ENCODE measurements around the gene EPHB1.

Gene EPHB1

DNA sequence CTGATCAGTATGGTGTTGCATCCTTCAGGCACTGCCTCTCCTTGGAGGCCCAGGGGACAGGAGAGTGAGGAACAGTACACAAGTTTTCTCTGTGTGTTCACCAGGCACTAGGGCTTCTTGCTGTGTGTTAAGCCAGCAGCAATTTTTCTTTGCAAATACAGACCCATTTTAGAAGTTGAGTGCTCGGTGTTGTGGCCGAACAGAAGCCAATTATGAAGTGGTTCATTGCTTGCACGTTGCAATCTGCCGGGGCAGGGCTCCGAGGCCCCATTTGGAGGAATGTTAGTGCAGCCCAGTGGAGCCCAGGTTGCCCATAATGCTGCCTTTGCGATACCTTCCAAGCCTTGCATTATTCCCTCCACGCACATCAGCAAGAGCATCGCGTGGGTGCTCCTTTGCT lies 51.0 kb downstream of the EPHB1 start (continued):
- TF ChIP-seq, protein P1, sequence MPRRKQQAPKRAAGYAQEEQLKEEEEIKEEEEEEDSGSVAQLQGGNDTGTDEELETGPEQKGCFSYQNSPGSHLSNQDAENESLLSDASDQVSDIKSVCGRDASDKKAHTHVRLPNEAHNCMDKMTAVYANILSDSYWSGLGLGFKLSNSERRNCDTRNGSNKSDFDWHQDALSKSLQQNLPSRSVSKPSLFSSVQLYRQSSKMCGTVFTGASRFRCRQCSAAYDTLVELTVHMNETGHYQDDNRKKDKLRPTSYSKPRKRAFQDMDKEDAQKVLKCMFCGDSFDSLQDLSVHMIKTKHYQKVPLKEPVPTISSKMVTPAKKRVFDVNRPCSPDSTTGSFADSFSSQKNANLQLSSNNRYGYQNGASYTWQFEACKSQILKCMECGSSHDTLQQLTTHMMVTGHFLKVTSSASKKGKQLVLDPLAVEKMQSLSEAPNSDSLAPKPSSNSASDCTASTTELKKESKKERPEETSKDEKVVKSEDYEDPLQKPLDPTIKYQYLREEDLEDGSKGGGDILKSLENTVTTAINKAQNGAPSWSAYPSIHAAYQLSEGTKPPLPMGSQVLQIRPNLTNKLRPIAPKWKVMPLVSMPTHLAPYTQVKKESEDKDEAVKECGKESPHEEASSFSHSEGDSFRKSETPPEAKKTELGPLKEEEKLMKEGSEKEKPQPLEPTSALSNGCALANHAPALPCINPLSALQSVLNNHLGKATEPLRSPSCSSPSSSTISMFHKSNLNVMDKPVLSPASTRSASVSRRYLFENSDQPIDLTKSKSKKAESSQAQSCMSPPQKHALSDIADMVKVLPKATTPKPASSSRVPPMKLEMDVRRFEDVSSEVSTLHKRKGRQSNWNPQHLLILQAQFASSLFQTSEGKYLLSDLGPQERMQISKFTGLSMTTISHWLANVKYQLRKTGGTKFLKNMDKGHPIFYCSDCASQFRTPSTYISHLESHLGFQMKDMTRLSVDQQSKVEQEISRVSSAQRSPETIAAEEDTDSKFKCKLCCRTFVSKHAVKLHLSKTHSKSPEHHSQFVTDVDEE (CRISPR knock-in tag; IDR thresholded peaks at IDR 0.05), result no peak

DNA sequence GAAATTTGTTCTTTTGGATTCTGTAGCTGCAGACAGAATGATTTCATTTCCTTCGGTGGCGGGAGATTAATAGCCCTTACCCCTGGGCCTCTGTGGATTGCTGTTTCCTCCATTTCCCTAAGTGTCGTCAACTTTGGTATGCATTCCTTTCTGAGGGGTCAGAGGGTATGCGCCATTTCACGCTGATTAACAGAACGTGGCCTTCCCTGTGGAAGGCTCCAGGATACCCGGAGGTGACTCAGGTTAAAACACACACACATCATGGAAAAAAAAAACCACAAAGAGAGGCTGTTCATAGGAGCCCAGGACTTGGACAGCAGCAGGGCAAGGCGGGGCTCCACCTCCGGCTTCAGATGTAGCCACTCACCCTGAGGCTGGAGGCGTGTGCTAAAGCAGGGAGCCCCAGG lies 51.9 kb downstream of the EPHB1 start:
- ATAC-seq, result peak; percentile 99
- TF ChIP-seq ISL1 (CRISPR knock-in tag; IDR thresholded peaks at IDR 0.05), result no peak
- TF ChIP-seq TCF4 (CRISPR knock-in tag; IDR thresholded peaks at IDR 0.05; ENCODE audit: borderline replicate concordance), result no peak
- TF ChIP-seq ZC3H10 (CRISPR knock-in tag; IDR thresholded peaks at IDR 0.05), result no peak
- TF ChIP-seq, protein P1 (CRISPR knock-in tag; IDR thresholded peaks at IDR 0.05), result no peak
- TF ChIP-seq ZFP30 (CRISPR knock-in tag; IDR thresholded peaks at IDR 0.05), result no peak
- no peak for TF ChIP-seq PPARA (CRISPR knock-in tag; IDR thresholded peaks at IDR 0.05; ENCODE audit: borderline replicate concordance)
- no peak for TF ChIP-seq TOX (CRISPR knock-in tag; IDR thresholded peaks at IDR 0.05; ENCODE audit: borderline replicate concordance)
- TF ChIP-seq GLIS3 (CRISPR knock-in tag; IDR thresholded peaks at IDR 0.05), result no peak
- no peak for TF ChIP-seq CSDC2 (CRISPR knock-in tag; IDR thresholded peaks at IDR 0.05)
- no peak for TF ChIP-seq ESRRG (CRISPR knock-in tag; IDR thresholded peaks at IDR 0.05)
- TF ChIP-seq ZFP3 (CRISPR knock-in tag; IDR thresholded peaks at IDR 0.05), result no peak
- TF ChIP-seq CSRNP3 (CRISPR knock-in tag; IDR thresholded peaks at IDR 0.05), result no peak
- no peak for TF ChIP-seq ZNF70 (CRISPR knock-in tag; IDR thresholded peaks at IDR 0.05)
- TF ChIP-seq, protein P2, sequence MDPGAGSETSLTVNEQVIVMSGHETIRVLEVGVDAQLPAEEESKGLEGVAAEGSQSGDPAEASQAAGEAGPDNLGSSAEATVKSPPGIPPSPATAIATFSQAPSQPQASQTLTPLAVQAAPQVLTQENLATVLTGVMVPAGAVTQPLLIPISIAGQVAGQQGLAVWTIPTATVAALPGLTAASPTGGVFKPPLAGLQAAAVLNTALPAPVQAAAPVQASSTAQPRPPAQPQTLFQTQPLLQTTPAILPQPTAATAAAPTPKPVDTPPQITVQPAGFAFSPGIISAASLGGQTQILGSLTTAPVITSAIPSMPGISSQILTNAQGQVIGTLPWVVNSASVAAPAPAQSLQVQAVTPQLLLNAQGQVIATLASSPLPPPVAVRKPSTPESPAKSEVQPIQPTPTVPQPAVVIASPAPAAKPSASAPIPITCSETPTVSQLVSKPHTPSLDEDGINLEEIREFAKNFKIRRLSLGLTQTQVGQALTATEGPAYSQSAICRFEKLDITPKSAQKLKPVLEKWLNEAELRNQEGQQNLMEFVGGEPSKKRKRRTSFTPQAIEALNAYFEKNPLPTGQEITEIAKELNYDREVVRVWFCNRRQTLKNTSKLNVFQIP (CRISPR knock-in tag; IDR thresholded peaks at IDR 0.05; ENCODE audit: borderline replicate concordance, low read depth), result no peak

GRCh38 chr3:134847349-134847748 lies 52.3 kb downstream of the EPHB1 start:
- no peak for ATAC-seq
- TF ChIP-seq GLIS3 (CRISPR knock-in tag; IDR thresholded peaks at IDR 0.05) (no peak), PPARA (CRISPR knock-in tag; IDR thresholded peaks at IDR 0.05; ENCODE audit: borderline replicate concordance) (no peak), SNAI2 (CRISPR knock-in tag; IDR thresholded peaks at IDR 0.05) (no peak), PATZ1 (CRISPR knock-in tag; IDR thresholded peaks at IDR 0.05; ENCODE audit: borderline replicate concordance) (no peak), CSDC2 (CRISPR knock-in tag; IDR thresholded peaks at IDR 0.05) (no peak), ZNF8 (CRISPR knock-in tag; IDR thresholded peaks at IDR 0.05) (no peak), ZNF565 (CRISPR knock-in tag; conservative IDR thresholded peaks at IDR 0.05; ENCODE audit: low read depth) (no peak), ZNF70 (CRISPR knock-in tag; IDR thresholded peaks at IDR 0.05) (no peak), TOX (CRISPR knock-in tag; IDR thresholded peaks at IDR 0.05; ENCODE audit: borderline replicate concordance) (no peak), ESRRG (CRISPR knock-in tag; IDR thresholded peaks at IDR 0.05) (no peak), RARB (CRISPR knock-in tag; IDR thresholded peaks at IDR 0.05) (no peak), ZFP30 (CRISPR knock-in tag; IDR thresholded peaks at IDR 0.05) (no peak), OSR1 (CRISPR knock-in tag; IDR thresholded peaks at IDR 0.05) (no peak)
- TF ChIP-seq, protein P1 (CRISPR knock-in tag; IDR thresholded peaks at IDR 0.05), result no peak
- TF ChIP-seq, protein P2 (CRISPR knock-in tag; IDR thresholded peaks at IDR 0.05; ENCODE audit: borderline replicate concordance, low read depth), result no peak

All from SK-N-SH treated with all-trans-retinoic acid at 6 μM for 48 hours (cell line).